Measurements from ENCODE around the gene ZNF592.
A peak's percentile ranks its signal among the peaks of the same experiment; 100 is the strongest.
"Not testable (repeated sequence)": the region's sequence is repeated elsewhere in the genome, so short reads cannot be mapped to it uniquely, and the experiment has no call there.

ZNF592 gene

GRCh38 chr15:84840255-84840654, 91.9 kb downstream of the ZNF592 start:
- no peak for TF ChIP-seq CTCF (IDR thresholded peaks at IDR 0.05; ENCODE audit: borderline replicate concordance, insufficient read depth, low read depth, low read length)
- H3K4me3 ChIP-seq (ENCODE audit: low read depth, low read length) = no peak overlapping the region

- no peak overlapping the region for H3K4me3 ChIP-seq (ENCODE audit: low read depth, low read length)
Measured at GRCh38 chr15:84840741-84841429, 92.5 kb downstream of the ZNF592 start.

GRCh38 chr15:84842781-84843180, 94.4 kb downstream of the ZNF592 start:
- TF ChIP-seq CTCF (IDR thresholded peaks at IDR 0.05; ENCODE audit: borderline replicate concordance, insufficient read depth, low read depth, low read length) = no peak
- no peak overlapping the region for H3K4me3 ChIP-seq (ENCODE audit: low read depth, low read length)

More at GRCh38 chr15:84840741-84841429, 92.5 kb downstream of the ZNF592 start:
- no peak for TF ChIP-seq CTCF (IDR thresholded peaks at IDR 0.05; ENCODE audit: borderline replicate concordance, insufficient read depth, low read depth, low read length)

GRCh38 chr15:84844964-84845363, 96.6 kb downstream of the ZNF592 start:
- no peak for TF ChIP-seq CTCF (IDR thresholded peaks at IDR 0.05; ENCODE audit: borderline replicate concordance, insufficient read depth, low read depth, low read length)
- H3K4me3 ChIP-seq (ENCODE audit: low read depth, low read length) = no peak overlapping the region

GRCh38 chr15:84845631-84846030, 97.2 kb downstream of the ZNF592 start:
- TF ChIP-seq CTCF (IDR thresholded peaks at IDR 0.05; ENCODE audit: borderline replicate concordance, insufficient read depth, low read depth, low read length) = peak; percentile 51; the same call in 1 of the 2 replicates

GRCh38 chr15:84846269-84846668, 97.9 kb downstream of the ZNF592 start:
- H3K4me3 ChIP-seq (ENCODE audit: low read depth, low read length) = no peak overlapping the region
- TF ChIP-seq CTCF (IDR thresholded peaks at IDR 0.05; ENCODE audit: borderline replicate concordance, insufficient read depth, low read depth, low read length) = no peak

More at GRCh38 chr15:84845631-84846030, 97.2 kb downstream of the ZNF592 start:
- not testable (repeated sequence) for H3K4me3 ChIP-seq (ENCODE audit: low read depth, low read length)

- H3K4me3 ChIP-seq (ENCODE audit: low read depth, low read length) = no peak overlapping the region
- TF ChIP-seq CTCF (IDR thresholded peaks at IDR 0.05; ENCODE audit: borderline replicate concordance, insufficient read depth, low read depth, low read length) = no peak
Measured at GRCh38 chr15:84847382-84847781, 99.0 kb downstream of the ZNF592 start.

Measured in GM12875 (cell line).